Measurements from ENCODE around the gene MTERF4.

Gene MTERF4, protein sequence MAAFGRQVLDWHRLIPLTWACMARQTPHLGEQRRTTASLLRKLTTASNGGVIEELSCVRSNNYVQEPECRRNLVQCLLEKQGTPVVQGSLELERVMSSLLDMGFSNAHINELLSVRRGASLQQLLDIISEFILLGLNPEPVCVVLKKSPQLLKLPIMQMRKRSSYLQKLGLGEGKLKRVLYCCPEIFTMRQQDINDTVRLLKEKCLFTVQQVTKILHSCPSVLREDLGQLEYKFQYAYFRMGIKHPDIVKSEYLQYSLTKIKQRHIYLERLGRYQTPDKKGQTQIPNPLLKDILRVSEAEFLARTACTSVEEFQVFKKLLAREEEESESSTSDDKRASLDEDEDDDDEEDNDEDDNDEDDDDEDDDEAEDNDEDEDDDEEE

DNA sequence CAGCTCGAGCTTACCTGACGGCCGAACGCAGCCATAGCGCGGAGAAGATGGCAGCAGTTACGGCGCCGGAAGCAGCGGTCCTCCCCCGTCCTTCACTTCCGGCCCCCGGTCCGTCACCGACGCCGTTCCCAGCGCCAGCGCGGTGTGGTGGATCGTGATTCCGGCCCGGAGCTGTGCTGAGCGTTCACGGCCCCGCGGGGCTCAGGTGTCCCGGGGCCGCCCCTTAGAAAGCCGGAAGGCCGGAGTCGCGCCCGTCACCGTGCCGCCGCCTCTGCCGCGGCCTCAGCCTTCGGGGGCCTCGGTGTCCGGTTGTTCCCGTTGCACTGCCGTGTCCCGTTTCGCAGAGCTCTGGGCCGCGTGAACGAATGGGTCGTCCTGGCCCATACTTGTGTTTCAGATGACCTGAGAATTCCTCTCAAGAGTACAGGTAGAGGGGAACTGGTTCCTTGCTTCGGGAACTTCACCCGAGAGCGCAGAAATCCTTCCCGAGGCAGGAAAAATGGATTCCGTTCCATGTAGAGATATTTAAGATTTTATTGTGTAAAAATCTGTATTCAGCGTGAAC, at the start of gene MTERF4:
Gene MTERF4, minus strand, starts transcription at position 49 of the 565 bp plus-strand sequence. Its CDS starts 14 bp downstream, at position 35.
- peak; percentile 94 for DNase-seq

DNA sequence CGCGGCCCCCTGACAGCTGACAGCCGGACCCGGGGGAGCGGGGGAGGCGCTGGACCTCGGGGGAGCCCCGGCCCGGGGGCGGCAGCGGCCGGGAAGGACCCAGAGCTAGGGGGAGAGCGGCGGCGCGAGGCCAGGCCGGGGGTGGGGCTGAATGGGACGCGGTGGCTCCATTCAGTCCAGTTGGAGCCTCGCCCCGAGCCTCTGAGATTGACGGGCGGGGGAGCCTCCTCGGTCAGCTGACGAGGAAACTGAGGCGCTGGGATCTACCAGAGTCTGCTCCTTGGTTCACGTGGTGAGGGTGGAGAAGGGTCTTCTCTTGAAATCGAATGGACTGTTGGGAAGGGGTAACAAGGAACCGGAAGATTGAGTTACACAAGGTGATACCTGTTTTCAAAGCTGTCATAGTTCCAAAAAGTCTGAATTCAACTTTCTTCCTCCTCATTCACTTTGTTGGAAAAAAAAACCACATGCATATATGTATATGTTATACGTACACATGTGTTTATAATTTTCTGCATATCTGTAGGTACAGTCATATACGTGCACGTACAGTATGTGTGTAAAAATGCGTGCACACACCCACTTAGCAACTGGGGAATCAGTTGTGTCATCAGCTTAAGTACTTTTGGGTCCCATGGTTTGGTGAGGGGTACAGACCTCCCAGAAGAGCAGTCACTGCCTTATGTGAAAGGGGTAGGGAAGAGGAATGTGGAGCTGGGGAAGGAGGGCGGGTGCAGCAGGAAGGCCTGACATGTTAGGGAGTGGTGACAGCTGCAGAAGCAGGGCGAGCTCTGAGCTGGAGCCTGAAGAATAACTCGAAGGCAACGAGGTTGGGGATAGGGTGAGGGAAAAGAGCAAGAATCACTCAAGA, 48.8 kb upstream of the MTERF4 start:
- no peak for DNase-seq

DNA sequence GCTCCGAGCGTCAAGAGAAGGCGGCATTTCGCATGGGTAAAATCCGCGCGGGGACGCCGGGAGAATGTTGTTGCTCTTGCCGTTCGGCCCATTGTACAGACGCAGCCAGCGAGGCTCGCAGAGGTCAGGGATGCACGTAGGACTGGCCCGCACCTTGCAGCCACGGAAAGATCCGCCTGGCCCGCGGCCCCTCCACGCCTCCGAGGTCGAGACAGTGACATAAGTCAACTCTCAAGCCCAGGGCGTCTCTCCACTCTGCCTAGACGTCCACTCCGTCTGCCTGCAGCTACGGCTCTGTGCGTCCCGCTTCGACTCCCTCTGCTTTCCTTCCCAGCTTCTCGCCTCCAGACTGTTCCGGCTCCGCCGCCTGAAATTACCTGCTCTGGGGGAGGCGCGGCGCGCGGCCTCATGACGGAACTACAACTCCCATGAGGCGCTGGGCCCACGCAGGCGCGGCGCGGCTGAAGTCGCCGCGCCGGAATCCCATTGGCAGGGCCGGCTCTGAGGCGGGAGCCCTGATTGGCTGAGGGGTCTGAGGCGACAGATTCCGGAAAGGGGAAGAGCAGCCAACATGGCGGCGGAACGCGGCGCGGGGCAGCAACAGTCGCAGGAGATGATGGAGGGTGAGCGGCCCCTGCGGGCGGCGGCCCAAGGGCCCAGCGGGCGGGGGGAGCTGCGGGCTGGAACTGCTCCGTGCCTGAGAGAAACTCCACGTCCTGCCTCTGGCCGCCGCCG, 48.0 kb upstream of the MTERF4 start, which contains the start of gene PPP1R7:
Gene PPP1R7, plus strand, starts transcription at position 543 of the 735 bp plus-strand sequence. Its CDS starts 29 bp downstream, at position 572.
- peak; percentile 96 for DNase-seq

DNA sequence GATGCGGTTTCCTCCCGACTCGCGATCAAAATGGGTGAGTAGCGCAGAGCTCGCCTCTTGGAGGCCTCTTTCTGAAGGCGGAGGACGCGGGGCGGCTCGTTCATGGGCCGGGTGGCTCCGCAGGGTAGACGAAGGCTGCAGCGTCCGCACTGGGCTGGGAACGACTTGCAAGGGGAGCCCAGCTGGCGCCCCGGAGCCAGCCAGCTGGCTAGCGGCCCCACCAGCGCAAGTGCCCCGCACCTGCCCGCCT, 47.5 kb upstream of the MTERF4 start:
- no peak for DNase-seq

DNA sequence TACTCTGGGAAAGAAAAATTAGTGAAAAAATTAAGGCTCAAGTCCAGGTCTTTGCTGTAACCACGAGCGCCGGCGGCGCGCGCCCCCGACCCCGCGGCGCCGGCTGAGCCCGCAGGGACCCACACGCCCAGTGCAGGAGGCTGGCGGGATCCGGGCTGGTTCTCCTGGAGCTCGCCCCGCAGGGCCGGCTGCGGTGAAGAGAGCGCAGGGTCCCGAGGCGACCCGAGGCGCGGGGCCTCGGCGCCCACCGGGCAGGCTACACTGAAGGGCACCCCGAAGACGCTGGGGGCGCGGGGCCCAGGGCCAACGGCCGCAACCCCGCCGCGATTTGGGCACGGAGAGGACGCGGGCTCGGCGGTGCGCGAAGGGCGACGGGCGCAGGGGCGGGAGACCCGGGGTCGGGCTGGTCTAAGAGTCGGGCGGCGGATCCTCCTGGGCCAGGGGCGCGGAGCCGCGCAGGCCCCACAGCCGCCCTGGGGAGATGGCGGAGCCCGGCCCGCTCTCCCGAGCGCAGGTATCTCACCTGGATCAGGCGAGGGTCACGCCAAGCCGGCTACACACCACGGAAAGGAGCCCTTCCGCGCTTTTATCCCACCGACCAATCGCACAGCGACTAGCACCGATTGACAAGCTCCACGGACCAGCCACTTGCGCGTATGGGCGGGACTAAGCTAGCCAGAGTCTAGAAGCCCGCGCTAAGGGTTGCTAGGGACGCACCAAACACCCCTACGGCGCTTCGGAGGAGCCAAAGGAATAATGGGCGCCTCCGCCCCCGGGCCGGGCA, 47.0 kb upstream of the MTERF4 start, which contains the start of gene PASK:
Gene PASK, minus strand, starts transcription at position 582 of the 784 bp plus-strand sequence. CDS start 6,440 bp downstream, outside the sequence.
- DNase-seq, result peak; percentile 95

DNA sequence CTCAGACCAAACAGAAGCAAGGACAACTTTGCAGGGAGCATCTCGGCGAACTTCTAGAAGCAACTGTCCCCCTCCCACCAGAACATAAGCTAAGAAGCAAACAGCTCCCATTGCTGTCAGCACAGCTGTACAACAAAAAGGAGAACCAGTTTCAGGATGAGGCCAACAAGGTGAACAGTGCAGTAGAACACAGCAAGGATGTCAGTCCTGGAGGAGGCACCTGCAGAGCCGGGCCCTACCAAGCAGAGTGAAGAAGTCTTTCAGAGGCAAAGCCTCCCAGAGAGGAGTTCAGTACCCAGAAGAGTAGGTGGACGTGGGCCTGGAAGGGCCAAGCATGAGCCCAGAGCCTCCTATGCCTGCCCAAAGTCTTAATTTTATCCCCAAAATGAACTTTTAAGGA, 46.2 kb upstream of the MTERF4 start:
- DNase-seq, result no peak

DNA sequence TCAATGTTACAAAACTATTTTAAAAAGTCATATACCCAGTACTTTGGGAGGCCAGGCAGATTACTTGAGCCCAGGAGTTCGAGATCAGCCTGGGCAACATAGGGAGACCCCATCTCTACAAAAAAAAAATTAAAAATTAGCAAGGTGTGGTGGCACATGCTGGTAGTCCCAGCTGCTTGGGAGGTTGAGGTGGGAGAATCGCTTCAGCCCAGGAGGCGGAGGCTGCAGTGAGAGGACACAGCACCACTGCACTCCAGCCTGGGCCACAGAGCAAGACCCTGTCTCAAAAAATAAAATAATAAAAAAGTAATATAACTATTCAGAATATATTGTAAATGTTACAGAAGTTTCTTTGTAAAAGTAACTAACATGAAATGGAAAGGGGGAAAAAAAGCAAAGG, 45.2 kb upstream of the MTERF4 start:
- no peak for DNase-seq

DNA sequence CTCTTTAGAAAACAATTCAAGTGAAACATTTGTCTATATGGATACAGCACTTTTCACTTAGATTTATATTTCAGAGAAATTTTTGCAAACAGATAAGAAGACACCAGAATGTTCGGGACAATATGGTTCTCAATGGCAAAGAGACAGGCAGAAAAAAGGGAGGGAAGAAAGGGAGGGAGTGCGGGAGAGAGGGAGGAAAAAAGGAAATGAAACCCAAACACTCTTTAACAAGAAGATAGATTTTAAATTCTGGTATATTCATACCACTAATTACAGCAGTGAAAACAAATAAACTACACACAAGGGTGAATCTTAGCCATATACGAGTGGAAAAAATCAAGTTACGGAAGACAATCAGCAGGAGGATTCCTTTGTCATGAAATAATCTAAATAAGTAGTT, 44.2 kb upstream of the MTERF4 start:
- DNase-seq, result no peak

GRCh38 chr2:241142593-241142992, 40.5 kb upstream of the MTERF4 start:
- no peak for DNase-seq

GRCh38 chr2:241142063-241142462, 40.0 kb upstream of the MTERF4 start:
- DNase-seq, result no peak

DNA sequence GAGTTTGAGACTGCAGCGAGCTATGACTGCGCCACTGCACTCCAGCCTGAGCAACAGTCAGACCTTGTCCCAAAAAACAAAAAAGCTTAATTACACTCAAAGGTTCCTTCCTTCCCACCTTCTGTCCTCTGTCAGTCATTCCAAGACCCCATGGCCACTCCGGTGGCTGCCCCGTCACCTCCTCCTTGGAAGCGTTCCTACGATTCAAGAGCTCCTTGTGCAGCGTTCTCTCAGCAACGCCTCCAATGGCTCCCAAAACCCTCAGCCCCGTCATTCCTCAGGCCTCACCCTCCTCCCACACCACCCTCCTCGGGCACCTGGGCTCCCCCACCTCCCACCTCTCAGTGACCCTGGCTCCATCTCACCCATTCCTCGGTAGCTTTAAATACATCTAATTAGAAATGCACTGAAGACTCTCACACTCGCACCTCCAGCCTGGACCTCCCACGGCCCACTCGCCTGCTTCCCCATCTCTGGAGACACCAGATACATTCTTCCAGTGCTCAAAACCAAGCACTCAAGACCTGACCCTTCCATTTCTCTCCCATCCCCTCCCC, 39.2 kb upstream of the MTERF4 start:
- DNase-seq, result no peak

DNA sequence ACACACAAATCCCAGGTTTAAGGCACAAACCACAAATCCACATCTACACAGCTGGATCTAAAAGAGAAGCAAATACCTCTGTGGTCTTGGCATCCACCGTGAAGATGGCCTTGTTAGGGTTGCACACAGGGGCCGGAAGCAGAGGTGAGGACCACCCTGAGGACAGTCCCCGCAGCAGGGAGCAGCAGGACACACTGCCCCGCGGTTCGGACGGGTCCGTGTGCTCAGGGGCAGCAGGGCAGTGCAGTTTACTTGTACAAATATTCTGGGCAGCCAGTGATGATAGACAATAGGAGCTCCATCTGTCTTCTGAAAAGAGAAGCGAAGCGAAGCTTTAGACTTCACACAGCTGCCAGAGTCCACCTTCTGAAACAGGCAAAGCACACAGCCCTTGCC, 38.4 kb upstream of the MTERF4 start:
- DNase-seq, result no peak

GRCh38 chr2:241139531-241140444, 37.7 kb upstream of the MTERF4 start:
- no peak for DNase-seq

DNA sequence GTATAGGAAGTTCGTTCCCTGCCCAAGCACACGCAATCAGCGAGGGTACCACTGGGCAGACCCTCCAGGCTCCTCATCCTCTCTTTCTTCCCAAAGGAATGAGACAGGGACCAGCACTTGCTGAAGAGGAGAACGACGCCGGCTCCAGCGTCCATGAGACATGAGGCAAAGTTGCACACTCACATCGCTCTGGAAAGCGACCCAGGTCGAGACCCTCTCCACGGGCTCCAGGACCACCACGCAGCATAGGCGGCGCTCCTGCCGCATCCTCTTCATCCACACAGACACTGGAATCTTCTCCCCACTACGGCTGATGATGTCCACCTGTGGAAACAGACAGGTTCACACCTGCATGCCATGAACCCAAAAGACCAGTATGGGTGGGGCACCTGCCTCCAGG, 36.4 kb upstream of the MTERF4 start:
- no peak for DNase-seq

DNA sequence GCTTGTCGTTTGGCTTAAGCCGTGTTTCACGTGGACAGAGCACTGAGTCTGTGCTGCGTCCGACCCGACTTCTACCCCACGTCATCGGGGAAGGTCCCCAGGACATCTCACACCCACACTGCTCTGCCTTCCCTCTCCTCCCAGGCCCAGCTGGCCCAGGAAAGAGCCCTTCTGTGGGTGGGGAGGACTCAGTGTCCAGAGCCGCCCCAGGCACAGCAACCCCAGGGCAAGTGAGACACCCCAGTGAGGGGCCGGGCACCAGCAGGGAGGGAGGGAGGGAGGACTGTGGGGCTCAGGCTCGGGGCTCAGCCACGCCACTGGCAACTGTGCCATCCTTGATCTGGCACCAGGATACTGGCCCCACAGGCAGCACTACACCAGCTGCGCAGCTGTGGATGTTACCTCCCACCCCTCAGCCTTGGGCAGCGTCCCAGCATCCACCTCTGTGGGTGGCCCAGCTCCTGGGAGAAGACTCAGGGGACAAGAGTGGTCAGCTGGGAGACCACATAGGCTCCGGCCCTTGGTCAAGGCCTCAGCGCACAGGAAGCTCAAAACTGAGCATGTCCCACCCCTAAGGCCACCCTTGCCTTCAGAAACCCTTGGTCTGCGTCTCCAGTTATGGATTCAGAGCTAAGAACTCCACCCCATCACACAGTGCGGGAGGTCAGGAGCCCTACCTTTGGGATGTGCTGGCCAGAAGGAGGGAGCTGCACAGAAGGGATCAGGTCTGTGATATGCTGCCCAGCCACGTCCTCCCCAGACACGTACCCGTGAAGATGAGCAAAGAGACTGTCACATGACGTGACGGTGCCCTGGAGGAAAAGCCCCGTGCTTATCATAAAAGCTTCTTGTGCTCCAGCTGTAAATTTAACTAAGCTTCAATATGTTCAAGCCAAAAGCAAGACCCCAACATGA, 35.4 kb upstream of the MTERF4 start:
- no peak for DNase-seq

DNA sequence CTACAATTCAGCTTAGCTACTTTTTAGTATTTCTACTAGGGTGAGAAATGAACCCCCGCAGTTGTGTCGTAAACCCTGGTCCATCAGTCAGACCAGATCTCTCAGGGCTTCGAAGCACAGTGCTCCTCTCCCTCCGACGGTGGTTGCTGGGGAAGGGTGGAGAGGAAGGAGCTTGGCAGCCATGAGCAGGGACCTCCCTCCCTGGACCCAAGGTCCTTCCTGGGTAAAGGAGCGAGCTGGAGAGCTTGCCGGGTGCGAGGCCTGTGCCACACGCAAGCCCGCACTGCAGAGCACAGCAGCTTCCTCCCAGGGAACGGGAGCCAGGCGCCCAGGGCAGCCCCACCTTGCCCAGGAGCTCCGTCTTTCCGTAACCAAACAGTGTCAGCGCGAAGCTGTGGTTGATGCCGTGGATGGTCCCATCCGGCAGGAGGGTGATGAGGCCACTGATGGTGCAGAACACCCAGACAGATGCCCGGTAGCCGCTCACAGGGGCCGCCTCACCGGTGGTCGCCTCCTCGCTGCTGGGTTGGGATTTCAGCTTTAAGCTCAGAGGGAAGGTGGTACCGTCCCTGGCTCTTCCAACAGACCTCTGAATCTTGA, 34.7 kb upstream of the MTERF4 start:
- no peak for DNase-seq

- DNase-seq, result no peak
Observed at GRCh38 chr2:241136191-241136590, 34.1 kb upstream of the MTERF4 start.

DNA sequence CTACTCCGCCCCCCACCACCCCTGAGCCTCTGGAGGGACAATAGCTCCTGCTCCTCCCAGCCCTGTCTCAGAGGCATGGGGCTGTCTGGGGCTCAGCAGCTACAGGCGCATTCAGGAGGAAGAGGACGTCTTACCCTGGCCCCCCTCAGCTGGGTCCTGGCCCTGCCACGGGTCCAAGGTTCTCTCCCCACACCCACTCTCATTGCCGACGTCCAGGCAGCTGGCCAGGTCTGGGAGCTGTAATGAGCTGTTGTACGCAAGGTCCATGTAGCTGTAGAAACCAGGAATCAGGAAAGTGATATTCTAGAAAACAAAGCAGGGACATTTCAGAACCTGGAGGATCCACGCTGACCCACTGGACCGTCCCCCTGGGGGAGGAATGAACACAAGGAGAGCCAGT, 33.6 kb upstream of the MTERF4 start:
- no peak for DNase-seq

DNA sequence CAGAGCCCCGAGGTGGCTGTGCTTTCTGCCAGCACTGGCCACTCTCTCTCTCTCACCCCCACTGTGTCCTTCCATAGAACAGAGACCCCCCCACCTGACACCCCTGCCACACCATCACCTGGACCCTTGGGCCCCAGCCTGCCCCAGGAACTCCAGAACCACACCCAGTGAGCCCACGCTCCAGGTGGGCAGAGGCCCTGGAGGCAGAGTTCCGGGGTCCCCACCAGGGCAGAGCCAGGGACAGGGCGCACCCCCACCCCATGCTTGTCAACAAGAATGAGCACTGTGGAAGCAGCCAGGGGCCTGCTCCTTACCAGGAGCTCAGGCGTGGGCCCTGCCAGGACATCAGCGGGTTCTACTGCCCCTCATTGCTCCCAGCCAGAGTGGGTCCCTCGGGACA, 32.6 kb upstream of the MTERF4 start:
- DNase-seq, result no peak
